SJSA1 (cell line): ENCODE data around the gene DMD. TPM values are rescaled to one million over a fixed set of nuclear protein-coding genes. Genes with fewer than 3 reads are reported as not detected.

Experiments used
- DNase-seq, 2 experiments: peaks; one replicate each; pipeline ENCODE4 v3.0.0-alpha.2; 2015 to 2020; ENCODE audit warnings: low spot score in 2 of 2, low read depth in 1 of 2
- H3K27ac ChIP-seq: fragments of 250-450 bp; sonication (Bioruptor Pico); 2 replicates; pipeline ENCODE4 v1.5.1; 2020; ENCODE audit warnings: mild to moderate bottlenecking, moderate library complexity
- H3K27me3 ChIP-seq: fragments of 250-450 bp; sonication (Bioruptor Pico); replicated peaks from 2 replicates; pipeline ENCODE4 v1.5.1; 2020; ENCODE audit warnings: mild to moderate bottlenecking, moderate library complexity
- H3K36me3 ChIP-seq: fragments of 250-450 bp; sonication (Bioruptor Pico); 2 replicates; pipeline ENCODE4 v1.5.1; 2020; ENCODE audit warnings: mild to moderate bottlenecking
- H3K4me1 ChIP-seq: fragments of 250-450 bp; sonication (Bioruptor Pico); replicated peaks from 2 replicates; pipeline ENCODE4 v1.6.1; 2021; ENCODE audit warnings: mild to moderate bottlenecking
- H3K4me3 ChIP-seq: fragments of 250-450 bp; sonication (Bioruptor Pico); 2 replicates; pipeline ENCODE4 v1.5.1; 2020; ENCODE audit warnings: mild to moderate bottlenecking
- H3K9me3 ChIP-seq: fragments of 250-450 bp; sonication (Bioruptor Pico); replicated peaks from 2 replicates; pipeline ENCODE4 v1.5.1; 2020; ENCODE audit warnings: mild to moderate bottlenecking
- total RNA-seq: library from RNA; depleted of rRNA; stranded (reverse); fragments of >200 nt; shearing (Covaris generic); gene quantifications from 2 replicates; pipeline ENCODE4 v1.2.3, GENCODE V29; 2014

Gene DMD
- total RNA-seq, 1 experiment from 2014 or later = 6.8 TPM

DNA sequence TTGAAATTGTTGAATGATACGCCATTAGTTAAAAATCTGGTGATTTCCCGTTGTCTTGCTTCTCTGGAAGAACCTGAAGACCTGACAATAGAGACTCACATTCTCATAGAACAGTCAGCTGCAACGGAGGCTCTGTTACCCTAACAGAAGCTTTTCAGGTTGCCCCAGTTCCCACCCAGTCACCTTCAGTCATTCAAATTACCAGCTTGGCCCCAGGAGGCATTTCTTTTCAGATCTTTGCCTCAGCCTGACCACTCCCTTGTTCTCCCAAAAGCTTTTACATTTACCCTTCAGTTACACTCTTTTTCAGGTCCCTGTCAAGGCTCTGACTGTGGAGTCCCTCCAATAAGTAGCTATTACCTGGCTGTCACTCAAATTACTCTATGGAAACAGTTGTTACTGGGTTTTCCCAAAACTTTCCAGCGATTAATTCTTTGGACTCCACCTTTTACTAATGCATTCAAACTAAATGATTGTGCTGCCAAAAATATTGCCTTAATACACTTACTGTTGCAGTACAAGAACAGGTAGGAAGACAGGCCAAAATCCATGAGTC is 1977.3 kb downstream of the DMD start:
- no peak for DNase-seq
- no peaks in the 10 kb centered on the region for H3K27me3 ChIP-seq
- H3K36me3 ChIP-seq = no peaks in the 10 kb centered on the region
- H3K27ac ChIP-seq = no peak overlapping the region
- no peak overlapping the region for H3K4me3 ChIP-seq
- no peaks in the 10 kb centered on the region for H3K4me1 ChIP-seq
- no peaks in the 10 kb centered on the region for H3K9me3 ChIP-seq

DNA sequence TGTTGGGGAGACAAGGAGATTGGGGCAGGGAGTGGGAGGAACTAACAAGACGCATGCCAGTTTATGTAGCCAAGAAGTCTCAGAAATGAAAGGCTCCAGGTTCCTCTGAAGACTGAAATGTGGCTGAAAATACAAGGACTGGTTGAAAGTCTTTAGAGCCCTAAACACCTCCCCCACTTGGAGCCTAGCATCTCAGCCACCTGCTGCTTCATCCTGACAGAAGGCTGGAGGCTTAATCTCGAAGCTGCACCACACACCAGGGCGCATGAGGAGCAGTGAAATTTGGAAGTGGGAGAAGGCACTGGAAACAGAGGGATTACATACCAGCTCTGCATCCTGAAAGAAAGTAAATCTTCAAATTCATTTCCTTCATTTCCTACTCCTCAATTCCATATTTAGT is 1978.8 kb downstream of the DMD start:
- Histone ChIP-seq H3K36me3 (no peaks in the 10 kb centered on the region), H3K4me1 (no peaks in the 10 kb centered on the region), H3K27me3 (no peaks in the 10 kb centered on the region), H3K4me3 (no peak overlapping the region), H3K27ac (no peak overlapping the region), H3K9me3 (no peaks in the 10 kb centered on the region)
- no peak for DNase-seq

DNA sequence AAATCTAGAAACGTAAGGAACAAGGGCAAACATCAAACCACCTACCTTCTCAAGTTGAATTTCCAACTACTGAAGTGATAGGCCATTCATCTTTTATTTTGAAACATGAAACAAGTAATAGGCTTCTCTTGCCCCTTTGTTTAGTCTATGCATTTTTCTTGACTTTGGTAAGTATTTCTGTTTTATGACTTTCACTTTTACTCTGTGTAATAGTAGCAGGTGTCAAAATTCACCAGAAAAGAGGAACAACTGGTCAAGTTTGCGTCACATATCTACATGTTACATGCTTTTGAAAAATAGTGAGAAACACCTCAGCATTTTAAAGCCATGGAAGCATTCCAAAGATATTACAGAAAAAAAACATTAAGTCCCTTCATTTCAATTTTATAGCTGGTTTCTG is 1982.4 kb downstream of the DMD start:
- DNase-seq = no peak
- Histone ChIP-seq H3K4me3 (no peak overlapping the region), H3K27ac (no peak overlapping the region), H3K9me3 (no peaks in the 10 kb centered on the region), H3K36me3 (no peaks in the 10 kb centered on the region), H3K27me3 (no peaks in the 10 kb centered on the region), H3K4me1 (peaks cover 4% of the 10 kb centered on the region)

DNA sequence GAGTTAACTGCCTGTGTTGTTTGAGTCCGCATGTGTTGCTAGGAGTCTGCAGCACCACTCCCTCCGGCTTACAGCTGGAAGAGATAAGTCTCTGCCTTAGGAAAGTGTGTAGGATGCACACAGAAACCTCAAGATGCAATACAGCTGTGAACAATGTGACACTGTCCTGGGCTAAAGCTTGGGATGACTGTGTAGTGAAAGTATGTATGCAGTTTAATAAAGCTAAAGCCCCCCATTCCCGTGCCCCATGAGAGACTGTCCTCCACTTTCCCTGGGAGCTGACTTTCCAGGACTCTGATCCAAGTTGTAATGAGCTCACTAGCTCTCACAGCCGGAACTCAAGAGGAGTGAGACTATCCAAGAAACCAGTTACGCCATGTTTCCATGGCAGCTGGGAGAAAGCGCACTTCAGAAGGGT is 1982.9 kb downstream of the DMD start:
- H3K27me3 ChIP-seq = no peaks in the 10 kb centered on the region
- no peak for DNase-seq
- no peaks in the 10 kb centered on the region for H3K9me3 ChIP-seq
- peaks cover 7% of the 10 kb centered on the region for H3K4me1 ChIP-seq
- H3K4me3 ChIP-seq = no peak overlapping the region
- no peak overlapping the region for H3K27ac ChIP-seq
- no peaks in the 10 kb centered on the region for H3K36me3 ChIP-seq

DNA sequence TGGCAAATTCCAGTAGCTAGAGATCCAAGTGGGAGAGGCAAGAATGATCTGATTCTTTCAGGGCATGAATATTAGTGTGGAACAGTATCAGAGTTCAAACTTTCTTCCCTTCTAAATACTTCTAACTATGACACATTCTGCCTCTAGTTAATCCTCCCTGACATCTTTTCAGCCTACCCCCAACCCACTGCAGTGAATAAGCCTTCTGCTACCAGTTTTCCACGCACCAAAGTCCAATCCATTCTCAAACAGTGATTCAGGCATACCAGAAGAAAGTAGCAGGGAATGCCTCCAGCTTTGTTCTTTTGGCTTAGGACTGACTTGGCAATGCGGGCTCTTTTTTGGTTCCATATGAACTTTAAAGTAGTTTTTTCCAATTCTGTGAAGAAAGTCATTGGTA is 1984.1 kb downstream of the DMD start:
- no peaks in the 10 kb centered on the region for H3K36me3 ChIP-seq
- no peak for DNase-seq
- H3K9me3 ChIP-seq = no peaks in the 10 kb centered on the region
- no peak overlapping the region for H3K4me3 ChIP-seq
- no peak overlapping the region for H3K27ac ChIP-seq
- no peaks in the 10 kb centered on the region for H3K27me3 ChIP-seq
- peaks cover 7% of the 10 kb centered on the region for H3K4me1 ChIP-seq

DNA sequence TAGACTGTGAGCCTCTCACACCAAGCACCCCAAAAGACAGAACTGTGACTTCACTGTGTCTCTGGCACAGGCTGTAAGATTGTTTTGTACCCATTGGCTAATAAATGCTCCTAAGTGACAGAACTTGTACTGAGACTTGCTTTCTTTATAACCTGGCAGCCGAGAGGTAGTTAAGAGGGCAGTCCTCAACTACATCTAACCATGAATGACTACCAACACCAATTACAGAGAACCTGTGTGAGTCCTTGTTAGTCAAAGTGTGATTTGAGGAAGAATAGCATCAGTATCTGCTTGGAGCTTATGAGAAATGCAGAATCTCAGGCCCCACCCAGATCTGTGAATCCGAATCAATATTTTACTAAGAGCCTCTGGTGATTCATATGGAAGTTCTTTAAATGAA is 1985.5 kb downstream of the DMD start:
- no peaks in the 10 kb centered on the region for H3K9me3 ChIP-seq
- no peak overlapping the region for H3K4me3 ChIP-seq
- H3K27ac ChIP-seq = no peak overlapping the region
- H3K27me3 ChIP-seq = no peaks in the 10 kb centered on the region
- no peaks in the 10 kb centered on the region for H3K36me3 ChIP-seq
- H3K4me1 ChIP-seq = peaks cover 7% of the 10 kb centered on the region
- DNase-seq = no peak

DNA sequence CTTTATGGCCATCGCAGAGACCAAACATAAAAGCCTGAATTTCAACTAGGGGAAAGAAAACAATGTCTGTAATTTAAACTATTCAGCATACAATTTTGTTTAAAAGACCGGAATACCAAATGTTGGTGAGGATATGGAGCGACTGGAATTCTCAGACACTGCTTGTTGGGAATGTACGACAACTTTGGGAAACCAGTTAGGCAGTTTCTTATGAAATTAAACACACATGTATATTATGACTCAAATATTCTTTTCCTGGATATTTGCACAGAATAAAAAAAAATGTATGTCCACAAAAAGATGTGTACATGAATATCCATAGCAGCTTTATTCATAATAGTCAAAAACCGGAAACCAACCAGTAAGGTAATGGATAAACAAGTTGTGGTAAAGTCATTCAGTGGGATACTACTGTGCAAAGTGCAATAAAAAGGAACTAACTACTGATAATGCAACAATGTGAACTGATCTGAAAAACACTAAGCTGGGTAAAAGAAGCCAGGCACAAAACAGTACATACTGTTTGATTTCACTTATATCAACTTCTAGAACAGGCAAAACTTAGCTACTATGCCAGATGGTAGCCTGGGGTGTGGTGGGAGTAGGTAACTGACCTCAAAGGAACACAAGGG is 1986.9 kb downstream of the DMD start:
- Histone ChIP-seq H3K4me3 (no peak overlapping the region), H3K27ac (peak overlapping the region; percentile 34; the same call in 1 of the 2 replicates), H3K27me3 (no peaks in the 10 kb centered on the region), H3K36me3 (no peaks in the 10 kb centered on the region), H3K9me3 (no peaks in the 10 kb centered on the region), H3K4me1 (peaks cover 7% of the 10 kb centered on the region)
- no peak for DNase-seq

DNA sequence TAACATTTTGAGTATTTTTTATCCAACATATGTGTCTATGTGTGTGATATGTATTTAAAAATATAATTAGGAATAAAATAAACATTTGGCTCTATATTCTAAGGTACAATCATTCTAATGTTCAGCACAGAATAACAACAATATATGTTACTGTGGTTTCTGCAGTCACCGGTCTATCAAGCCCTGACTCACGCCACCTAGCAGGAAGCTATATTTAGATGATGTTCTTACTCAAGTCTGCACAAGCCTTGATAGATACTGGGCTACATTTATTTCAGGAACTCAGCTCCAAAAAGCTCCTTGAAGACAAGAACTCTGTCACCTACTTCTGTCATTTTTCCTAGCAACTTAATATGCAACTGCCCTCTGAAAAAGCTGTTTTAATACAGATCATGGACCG is 1987.5 kb downstream of the DMD start:
- H3K36me3 ChIP-seq = no peaks in the 10 kb centered on the region
- no peaks in the 10 kb centered on the region for H3K27me3 ChIP-seq
- H3K9me3 ChIP-seq = no peaks in the 10 kb centered on the region
- DNase-seq = no peak
- H3K4me1 ChIP-seq = peaks cover 7% of the 10 kb centered on the region
- peak overlapping the region; percentile 34; the same call in 1 of the 2 replicates for H3K27ac ChIP-seq
- no peak overlapping the region for H3K4me3 ChIP-seq

DNA sequence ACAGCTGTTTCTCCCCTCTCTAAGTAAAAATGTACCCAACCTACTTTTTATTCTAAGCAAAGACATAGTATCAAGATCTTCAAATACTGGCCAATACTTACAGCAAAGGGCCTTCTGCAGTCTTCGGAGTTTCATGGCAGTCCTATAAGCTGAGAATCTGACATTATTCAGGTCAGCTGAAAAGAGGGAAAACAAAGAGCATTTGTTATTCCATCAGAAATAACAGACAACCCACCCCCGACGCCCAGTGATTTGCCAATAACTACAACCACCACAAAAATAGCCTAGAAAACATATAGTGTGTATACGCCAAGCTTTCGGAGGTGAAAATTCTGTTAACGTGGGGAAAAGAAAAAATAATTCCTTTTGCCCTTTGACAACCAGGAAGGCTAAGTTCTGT is 1988.4 kb downstream of the DMD start:
- Histone ChIP-seq H3K4me3 (no peak overlapping the region), H3K9me3 (no peaks in the 10 kb centered on the region), H3K27me3 (no peaks in the 10 kb centered on the region), H3K36me3 (no peaks in the 10 kb centered on the region), H3K4me1 (peaks cover 7% of the 10 kb centered on the region), H3K27ac (no peak overlapping the region)
- no peak for DNase-seq

DNA sequence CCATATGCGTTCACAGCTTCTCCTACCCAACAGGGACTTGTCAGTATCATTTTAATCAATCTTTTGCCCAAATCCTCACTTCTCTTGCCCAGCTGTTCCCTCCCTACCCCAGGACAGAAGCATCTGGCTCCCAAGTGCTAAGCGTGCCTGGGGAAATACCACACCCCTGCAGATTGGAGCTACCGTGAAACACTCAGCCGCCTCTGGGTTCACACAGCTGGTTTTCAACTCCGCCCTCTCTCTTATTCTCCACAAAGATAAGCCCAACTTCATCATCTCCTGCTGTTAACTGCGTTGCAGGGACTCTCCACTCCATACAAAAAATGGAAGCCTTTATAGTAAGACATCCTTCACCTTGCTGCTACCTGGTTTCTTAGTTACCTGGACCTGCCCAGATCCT is 1992.2 kb downstream of the DMD start:
- Histone ChIP-seq H3K27me3 (no peaks in the 10 kb centered on the region), H3K4me3 (no peak overlapping the region), H3K27ac (no peak overlapping the region), H3K4me1 (peaks cover 5% of the 10 kb centered on the region), H3K36me3 (no peaks in the 10 kb centered on the region), H3K9me3 (no peaks in the 10 kb centered on the region)
- DNase-seq = no peak

DNA sequence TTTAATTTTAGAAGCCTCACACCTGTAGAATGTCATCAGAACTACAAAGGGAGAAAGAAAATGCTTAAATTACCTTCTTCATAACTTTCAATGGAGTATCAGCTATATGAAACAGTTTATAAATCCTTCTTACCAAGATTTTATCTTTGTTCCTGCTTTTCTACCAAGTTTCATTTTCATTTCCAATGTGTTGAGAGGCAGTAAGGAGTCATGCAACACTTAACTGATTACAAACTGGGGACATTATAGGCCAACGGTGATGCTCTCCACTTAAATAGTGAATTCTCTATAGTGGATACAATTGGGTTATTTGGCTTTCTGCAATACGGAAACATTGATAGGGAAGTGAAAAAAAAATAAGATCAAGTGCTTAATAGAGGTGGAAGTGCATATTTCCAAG is 1994.3 kb downstream of the DMD start:
- H3K4me1 ChIP-seq = no peaks in the 10 kb centered on the region; the same call in 1 of the 2 replicates
- no peak for DNase-seq
- no peaks in the 10 kb centered on the region for H3K9me3 ChIP-seq
- no peaks in the 10 kb centered on the region for H3K36me3 ChIP-seq
- H3K27me3 ChIP-seq = no peaks in the 10 kb centered on the region
- H3K27ac ChIP-seq = no peak overlapping the region
- no peak overlapping the region for H3K4me3 ChIP-seq

DNA sequence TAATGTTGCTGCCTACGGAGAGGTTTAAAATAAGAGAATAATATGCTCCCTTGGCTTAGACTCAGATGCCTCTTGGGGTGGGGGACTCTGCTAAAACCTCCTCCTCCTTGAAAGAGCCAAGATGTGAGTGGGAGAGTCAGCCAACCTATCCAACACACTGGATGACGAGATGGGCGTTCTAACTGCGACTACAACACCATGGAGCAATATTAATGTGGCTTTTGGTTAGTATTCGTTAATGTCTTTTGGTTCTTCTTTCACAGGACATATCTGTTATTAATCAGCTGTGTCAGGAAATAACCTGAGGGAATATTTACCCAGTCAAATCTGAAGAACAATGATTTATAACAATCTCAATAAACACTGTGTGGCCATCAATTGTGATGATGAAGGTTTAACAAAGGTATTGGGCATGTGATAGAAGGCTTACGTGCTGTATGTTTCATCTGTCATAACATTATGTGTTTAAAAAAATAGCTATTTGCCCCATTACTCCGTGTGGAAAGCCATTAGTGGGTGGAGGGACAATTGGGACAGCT is 1996.0 kb downstream of the DMD start:
- Histone ChIP-seq H3K4me1 (no peaks in the 10 kb centered on the region), H3K9me3 (no peaks in the 10 kb centered on the region), H3K36me3 (no peaks in the 10 kb centered on the region), H3K27ac (no peak overlapping the region), H3K27me3 (no peaks in the 10 kb centered on the region), H3K4me3 (no peak overlapping the region)
- no peak for DNase-seq

DNA sequence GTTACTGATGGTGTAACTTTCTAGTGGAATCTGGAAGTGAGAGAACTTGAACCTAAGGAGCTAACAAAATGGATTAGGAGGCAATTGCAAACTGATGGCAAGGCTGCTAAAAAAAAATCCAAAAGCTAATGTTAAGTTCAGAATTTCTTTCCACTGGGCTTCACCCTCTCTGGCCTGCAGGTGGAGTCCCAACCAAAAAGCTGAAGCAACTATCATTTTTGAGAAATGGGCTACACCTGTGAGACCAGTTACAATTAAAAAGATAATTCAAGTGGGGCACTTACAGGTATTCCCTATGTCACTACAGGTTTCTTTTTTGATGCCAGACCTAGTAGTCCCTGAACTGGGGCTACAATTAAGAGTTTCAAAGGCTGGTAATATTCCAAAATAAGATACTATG is 1997.4 kb downstream of the DMD start:
- Histone ChIP-seq H3K9me3 (no peaks in the 10 kb centered on the region), H3K27me3 (no peaks in the 10 kb centered on the region), H3K4me3 (no peak overlapping the region), H3K27ac (no peak overlapping the region), H3K36me3 (no peaks in the 10 kb centered on the region), H3K4me1 (no peaks in the 10 kb centered on the region)
- no peak for DNase-seq

DNA sequence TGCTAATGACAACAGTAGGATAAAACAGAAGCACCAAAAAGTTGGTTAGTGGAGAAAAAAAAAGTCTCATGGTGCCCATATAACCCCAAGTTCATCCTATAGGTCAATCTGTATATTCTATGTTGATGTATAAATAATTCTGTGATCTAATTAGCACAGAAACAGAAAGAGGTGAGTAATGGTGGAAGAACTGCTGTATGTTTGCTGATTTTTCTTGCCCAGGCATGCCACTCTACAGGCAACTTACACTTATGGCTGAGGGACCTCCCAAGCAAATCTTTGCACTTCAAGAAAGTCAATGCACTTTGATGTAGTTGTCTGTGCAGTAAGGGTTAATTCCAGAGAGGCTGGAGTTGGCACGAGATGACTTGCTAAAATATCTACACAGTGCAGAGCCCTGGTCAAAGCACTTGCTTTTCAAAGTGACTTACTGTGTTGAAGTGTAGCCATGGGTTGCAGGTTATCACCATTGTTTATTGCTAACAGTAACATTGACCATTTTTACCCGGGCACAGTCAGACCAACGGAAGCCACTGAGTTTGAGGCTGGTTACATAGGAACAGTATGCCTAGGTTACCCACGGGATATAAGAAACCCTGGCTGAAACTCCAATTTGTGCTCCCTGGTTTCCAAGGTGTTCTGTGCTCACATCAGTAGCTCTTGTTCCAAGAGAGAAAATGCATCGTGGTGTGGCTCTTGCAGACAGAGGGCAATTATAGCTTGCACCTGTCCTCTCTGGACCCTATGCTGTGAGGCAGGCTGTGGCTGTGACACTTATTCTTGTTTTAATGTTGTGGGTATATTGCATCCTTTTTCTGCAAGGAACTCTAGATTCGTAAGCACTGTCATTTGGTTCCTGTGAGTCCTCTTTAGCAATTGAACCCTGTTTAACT is 1998.2 kb downstream of the DMD start:
- Histone ChIP-seq H3K4me3 (no peak overlapping the region), H3K9me3 (no peaks in the 10 kb centered on the region), H3K36me3 (no peaks in the 10 kb centered on the region), H3K4me1 (no peaks in the 10 kb centered on the region), H3K27me3 (no peaks in the 10 kb centered on the region), H3K27ac (no peak overlapping the region)
- DNase-seq = no peak
